ENCODE data around the gene SRGAP2C. TPM values are rescaled to one million over a fixed set of nuclear protein-coding genes. Genes with fewer than 3 reads are reported as not detected.
"Not testable (repeated sequence)": the region's sequence is repeated elsewhere in the genome, so short reads cannot be mapped to it uniquely, and the experiment has no call there.

Gene SRGAP2C
- 34.2 to 39.6 TPM (median 38.8 TPM) in 3 replicates for total RNA-seq
- long read RNA-seq, full-length matches to known transcripts = 30 of 53 reads
- long read RNA-seq, partial matches to known transcripts = 2 of 53 reads
- long read RNA-seq, other reads (novel, unspliced or antisense) = 21 of 53 reads

DNA sequence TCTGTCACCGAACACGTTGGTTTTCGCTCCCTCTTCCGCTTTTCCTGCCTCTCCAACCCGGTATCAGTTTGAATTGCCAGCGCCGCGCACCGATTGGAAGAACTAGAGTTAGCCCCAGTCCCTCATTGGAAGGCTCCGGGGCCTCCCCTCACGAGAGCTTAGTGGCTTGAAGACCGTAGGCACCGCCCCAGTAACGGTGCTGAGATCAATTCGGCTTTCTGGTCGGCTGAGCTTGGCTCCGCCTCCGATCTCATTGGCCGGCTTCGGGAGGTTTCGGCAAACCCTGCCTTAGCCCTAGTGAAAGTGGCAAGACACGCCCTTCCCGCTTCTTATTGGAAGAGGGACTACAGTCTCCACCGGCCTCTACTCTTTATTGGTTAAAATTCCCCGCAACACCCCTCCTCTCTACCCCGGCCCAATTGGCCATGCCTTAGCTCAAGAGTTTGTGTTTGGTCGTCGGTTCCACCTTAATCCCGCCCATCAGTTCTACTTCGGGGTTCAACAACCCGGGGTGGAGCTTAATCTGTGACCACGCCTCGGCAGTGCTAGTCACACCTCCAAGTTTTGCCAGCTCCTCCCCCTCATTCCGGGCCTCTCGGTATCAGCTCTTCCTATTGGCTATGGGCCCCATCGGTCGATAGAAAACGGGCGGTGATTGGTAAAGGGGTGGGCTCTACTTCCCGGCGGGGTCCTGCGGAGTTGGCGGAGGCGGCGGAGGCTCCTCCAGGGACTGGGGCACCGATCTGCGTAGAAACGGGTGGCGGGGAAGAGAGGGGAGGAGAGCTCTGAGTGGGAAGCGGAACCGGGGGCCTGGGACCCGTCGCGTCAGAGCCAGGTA lies at the start of gene SRGAP2C, which contains the start of gene FAM72B:
Gene SRGAP2C (plus strand): TSS at position 686 of the 838 bp plus-strand sequence. CDS start 2,472 bp downstream, outside the sequence.
Gene FAM72B (minus strand): TSS at position 51 of the 838 bp plus-strand sequence. CDS start 851 bp downstream, outside the sequence.
- peak within 1 kb of the TSS; percentile 93 for H3K27ac Mint-ChIP-seq (ENCODE audit: unreplicated experiment)
- not testable (repeated sequence) for H3K9me3 Mint-ChIP-seq (ENCODE audit: low read depth); H3K4me1 Mint-ChIP-seq (ENCODE audit: low read depth); H3K36me3 Mint-ChIP-seq (ENCODE audit: low read depth); H3K27me3 Mint-ChIP-seq (ENCODE audit: low read depth)
- peak within 1 kb of the TSS; percentile 80 for H3K4me3 Mint-ChIP-seq (ENCODE audit: unreplicated experiment)
- DNase-seq (ENCODE audit: low spot score) = peak; percentile 95

DNA sequence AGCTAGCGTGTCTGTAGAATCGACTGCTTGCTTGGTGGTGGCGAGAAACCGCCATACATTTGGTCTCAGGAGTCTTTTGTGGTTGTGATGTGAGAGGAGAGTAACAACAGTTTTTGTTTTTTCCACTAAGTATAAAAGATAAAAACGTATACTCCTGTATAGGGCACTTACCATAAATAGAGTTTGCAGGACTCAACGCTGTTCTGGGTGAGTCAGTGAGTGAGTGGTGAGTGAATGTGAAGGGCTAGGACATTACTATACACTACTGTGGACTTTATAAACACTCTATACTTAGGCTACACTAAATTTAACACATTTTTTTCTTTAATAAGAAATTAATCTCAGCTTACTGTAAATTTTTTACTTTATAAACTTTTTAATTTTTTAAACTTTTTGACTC lies 44.4 kb upstream of the SRGAP2C start:
- H3K27ac Mint-ChIP-seq (ENCODE audit: unreplicated experiment); H3K4me1 Mint-ChIP-seq (ENCODE audit: low read depth); H3K36me3 Mint-ChIP-seq (ENCODE audit: low read depth); DNase-seq (ENCODE audit: low spot score); H3K27me3 Mint-ChIP-seq (ENCODE audit: low read depth); H3K9me3 Mint-ChIP-seq (ENCODE audit: low read depth); H3K4me3 Mint-ChIP-seq (ENCODE audit: unreplicated experiment): not testable (repeated sequence)

DNA sequence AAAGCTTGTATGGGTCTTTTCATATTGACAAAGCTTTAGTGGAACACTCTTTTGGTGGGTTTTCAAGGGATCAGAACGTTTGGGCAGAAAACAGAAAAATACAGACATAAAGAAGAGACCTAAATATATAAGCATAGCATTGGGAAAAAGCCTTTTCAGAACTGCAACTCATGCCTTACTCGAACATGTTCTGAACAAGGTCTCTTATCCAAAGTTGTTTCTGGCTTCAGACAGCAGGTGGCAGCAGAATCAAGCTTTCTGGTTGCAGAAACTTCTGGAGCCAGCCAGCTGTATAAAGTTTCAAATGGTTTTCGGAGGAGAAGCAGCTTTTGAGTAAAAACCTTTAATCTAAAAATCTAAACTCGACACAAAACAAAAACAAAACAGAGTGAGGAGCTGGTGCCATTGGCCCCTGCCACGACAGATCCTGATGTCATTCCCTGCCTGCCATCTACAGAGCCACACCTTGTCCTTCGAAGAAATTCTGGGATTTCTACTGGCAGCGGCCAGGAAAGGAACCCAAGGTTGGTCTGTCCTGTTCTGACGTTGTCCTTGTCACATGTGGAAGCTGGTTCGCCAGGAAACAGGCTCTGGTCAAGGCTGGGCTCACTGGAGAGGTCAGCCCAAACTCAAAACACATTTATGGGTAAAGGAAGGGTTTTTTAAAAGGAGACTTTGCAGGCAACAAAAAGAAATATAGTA lies 36.1 kb upstream of the SRGAP2C start:
- not testable (repeated sequence) for H3K9me3 Mint-ChIP-seq (ENCODE audit: low read depth); H3K4me3 Mint-ChIP-seq (ENCODE audit: unreplicated experiment); H3K27ac Mint-ChIP-seq (ENCODE audit: unreplicated experiment); DNase-seq (ENCODE audit: low spot score); H3K27me3 Mint-ChIP-seq (ENCODE audit: low read depth); H3K4me1 Mint-ChIP-seq (ENCODE audit: low read depth); H3K36me3 Mint-ChIP-seq (ENCODE audit: low read depth)

DNA sequence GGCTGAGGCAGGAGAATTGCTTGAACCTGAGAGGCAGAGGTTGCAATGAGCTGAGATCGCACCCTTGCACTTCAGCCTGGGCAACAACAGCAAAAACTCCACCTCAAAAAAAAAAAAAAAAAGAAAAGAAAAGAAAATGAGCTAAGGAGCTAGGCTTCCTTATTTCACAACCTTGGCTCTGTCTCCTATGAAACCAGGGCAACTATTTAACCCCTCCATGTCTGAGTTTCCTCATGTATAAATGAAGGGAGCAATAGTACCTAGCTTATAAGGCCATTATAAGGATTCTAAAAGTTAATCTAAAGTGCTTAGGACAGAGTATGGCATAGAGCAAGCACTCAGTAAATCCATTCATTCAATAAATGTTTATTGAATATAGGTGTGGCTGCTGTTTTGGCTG lies 33.5 kb upstream of the SRGAP2C start:
- not testable (repeated sequence) for DNase-seq (ENCODE audit: low spot score); H3K27ac Mint-ChIP-seq (ENCODE audit: unreplicated experiment); H3K4me1 Mint-ChIP-seq (ENCODE audit: low read depth); H3K9me3 Mint-ChIP-seq (ENCODE audit: low read depth); H3K36me3 Mint-ChIP-seq (ENCODE audit: low read depth); H3K27me3 Mint-ChIP-seq (ENCODE audit: low read depth); H3K4me3 Mint-ChIP-seq (ENCODE audit: unreplicated experiment)

DNA sequence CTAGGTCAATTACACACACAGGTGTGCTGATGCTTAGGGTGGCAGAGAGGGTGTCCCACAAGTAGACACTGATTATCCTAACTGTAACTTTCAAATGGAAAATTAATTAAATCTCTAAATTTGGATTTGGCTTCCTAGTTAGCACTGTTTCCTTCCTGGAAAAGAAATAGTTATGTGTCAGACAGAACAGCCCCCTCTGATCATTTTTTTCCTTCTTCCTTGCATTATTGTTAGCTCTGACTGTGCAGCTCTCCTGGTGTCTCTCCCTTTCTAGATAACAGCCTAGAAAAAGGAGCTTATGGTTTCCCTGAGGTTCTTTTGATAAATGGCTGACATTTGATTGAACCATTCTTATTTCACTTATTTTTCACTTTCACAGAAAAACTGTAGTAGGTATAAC lies 32.0 kb upstream of the SRGAP2C start:
- not testable (repeated sequence) for H3K4me1 Mint-ChIP-seq (ENCODE audit: low read depth); H3K27me3 Mint-ChIP-seq (ENCODE audit: low read depth)

DNA sequence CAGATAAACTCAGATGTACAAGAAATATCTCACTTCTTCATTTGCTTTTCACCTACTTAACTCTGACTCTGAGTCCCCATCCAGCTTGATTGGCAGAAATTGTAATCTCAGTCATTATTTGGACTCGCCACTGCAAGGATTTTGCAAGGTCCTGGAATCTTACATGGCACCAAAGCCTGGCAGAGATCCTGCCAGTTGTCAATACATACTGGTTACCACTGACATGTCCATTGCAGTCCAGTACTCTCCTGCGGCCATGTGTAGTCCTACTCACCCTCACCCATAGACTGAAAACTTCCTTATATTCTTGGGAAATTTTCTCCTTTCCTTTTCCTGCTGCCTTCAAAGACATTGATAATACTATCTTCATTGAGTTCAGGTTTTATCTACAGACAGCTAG lies 30.0 kb upstream of the SRGAP2C start:
- not testable (repeated sequence) for H3K27ac Mint-ChIP-seq (ENCODE audit: unreplicated experiment); H3K4me1 Mint-ChIP-seq (ENCODE audit: low read depth); H3K9me3 Mint-ChIP-seq (ENCODE audit: low read depth); H3K36me3 Mint-ChIP-seq (ENCODE audit: low read depth); DNase-seq (ENCODE audit: low spot score); H3K4me3 Mint-ChIP-seq (ENCODE audit: unreplicated experiment); H3K27me3 Mint-ChIP-seq (ENCODE audit: low read depth)

More for the DNA sequence above, 32.0 kb upstream of the SRGAP2C start:
- not testable (repeated sequence) for DNase-seq (ENCODE audit: low spot score); H3K27ac Mint-ChIP-seq (ENCODE audit: unreplicated experiment); H3K36me3 Mint-ChIP-seq (ENCODE audit: low read depth); H3K4me3 Mint-ChIP-seq (ENCODE audit: unreplicated experiment); H3K9me3 Mint-ChIP-seq (ENCODE audit: low read depth)

DNA sequence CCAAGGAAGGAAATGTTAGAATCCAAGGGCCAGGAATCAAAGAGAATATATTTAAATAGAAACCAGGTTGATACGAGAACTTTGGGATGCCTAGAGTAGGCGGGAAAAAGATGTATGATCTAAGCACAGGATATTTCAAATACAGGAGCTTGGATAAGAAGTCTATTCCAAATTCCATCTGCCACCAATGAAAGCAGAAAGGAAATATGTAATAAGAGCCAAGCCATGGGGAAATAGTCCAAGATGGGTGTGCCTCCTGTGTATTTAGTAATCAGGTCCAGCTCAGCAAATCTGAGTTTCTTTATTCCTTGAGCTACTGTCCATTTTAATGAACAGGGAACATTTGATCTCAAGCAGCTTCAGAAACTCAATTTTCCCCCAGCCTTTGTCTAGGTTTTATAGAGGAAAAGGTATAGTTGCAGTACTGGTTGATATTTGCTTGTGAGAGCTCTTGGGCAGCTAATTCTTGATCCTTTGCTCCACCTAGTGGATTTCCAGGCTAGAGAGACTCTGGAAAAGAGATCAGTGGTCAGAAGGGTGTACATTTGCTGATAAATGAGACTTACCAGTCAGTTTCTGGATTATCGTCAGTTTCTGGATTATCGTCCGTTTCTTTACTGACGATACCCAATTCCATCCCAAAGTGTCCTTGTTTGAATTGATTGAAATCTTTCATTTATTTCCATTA lies 29.0 kb upstream of the SRGAP2C start:
- not testable (repeated sequence) for DNase-seq (ENCODE audit: low spot score); H3K36me3 Mint-ChIP-seq (ENCODE audit: low read depth); H3K9me3 Mint-ChIP-seq (ENCODE audit: low read depth); H3K27ac Mint-ChIP-seq (ENCODE audit: unreplicated experiment); H3K4me3 Mint-ChIP-seq (ENCODE audit: unreplicated experiment); H3K4me1 Mint-ChIP-seq (ENCODE audit: low read depth); H3K27me3 Mint-ChIP-seq (ENCODE audit: low read depth)
- TF ChIP-seq, protein P1, sequence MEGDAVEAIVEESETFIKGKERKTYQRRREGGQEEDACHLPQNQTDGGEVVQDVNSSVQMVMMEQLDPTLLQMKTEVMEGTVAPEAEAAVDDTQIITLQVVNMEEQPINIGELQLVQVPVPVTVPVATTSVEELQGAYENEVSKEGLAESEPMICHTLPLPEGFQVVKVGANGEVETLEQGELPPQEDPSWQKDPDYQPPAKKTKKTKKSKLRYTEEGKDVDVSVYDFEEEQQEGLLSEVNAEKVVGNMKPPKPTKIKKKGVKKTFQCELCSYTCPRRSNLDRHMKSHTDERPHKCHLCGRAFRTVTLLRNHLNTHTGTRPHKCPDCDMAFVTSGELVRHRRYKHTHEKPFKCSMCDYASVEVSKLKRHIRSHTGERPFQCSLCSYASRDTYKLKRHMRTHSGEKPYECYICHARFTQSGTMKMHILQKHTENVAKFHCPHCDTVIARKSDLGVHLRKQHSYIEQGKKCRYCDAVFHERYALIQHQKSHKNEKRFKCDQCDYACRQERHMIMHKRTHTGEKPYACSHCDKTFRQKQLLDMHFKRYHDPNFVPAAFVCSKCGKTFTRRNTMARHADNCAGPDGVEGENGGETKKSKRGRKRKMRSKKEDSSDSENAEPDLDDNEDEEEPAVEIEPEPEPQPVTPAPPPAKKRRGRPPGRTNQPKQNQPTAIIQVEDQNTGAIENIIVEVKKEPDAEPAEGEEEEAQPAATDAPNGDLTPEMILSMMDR (IDR thresholded peaks at IDR 0.05) = peak; percentile 66

DNA sequence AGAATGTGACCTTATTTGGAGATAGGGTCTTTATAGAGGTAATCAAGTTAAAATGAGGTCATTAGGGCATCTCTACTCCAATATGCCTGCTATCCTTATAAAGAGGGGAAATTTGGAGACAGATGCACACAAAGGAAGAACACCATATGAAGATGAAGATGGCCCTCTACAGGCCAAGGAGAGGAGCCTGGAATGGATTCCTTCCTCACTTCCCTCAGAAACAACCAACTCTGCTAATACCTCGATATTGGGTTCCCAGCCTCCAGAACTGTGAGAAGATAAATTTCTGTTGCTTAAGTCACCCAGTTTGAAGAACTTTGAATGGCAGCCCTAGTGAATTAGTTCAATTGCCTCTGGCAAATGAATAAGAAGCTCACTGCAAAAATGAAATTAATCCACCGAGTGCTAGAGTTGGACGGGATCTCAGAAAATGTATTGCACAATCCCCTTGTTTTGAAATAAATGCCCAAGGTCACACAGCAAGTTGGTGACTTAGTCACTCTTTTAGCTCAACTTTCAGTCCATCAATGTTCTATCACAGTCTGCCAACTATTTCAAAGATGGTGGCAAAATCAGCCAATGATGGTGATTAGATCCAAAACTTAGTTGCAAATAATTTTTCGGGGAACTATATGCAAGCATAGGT lies 27.7 kb upstream of the SRGAP2C start:
- not testable (repeated sequence) for H3K4me3 Mint-ChIP-seq (ENCODE audit: unreplicated experiment); H3K9me3 Mint-ChIP-seq (ENCODE audit: low read depth); H3K27ac Mint-ChIP-seq (ENCODE audit: unreplicated experiment)

DNA sequence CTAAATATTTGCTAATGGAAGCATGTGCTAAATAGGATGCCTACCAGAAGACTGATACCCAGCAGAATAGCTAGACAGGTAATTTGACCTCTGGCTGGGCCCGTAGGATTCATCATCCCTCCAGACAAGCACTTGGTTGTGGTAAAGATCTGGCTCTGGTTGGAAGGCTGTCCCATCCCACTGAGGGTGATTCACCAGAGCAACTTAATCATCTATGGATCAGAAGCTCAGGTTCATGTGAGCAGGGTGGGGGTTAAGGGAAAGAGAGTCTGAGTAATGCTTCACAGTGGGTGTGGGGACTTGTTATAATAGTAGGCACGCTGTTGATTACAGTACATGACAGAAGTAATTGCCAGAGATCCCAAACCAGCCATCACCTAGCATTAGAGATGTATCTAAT lies 27.2 kb upstream of the SRGAP2C start:
- H3K4me1 Mint-ChIP-seq (ENCODE audit: low read depth); H3K27me3 Mint-ChIP-seq (ENCODE audit: low read depth); H3K4me3 Mint-ChIP-seq (ENCODE audit: unreplicated experiment); H3K36me3 Mint-ChIP-seq (ENCODE audit: low read depth); H3K27ac Mint-ChIP-seq (ENCODE audit: unreplicated experiment); DNase-seq (ENCODE audit: low spot score); H3K9me3 Mint-ChIP-seq (ENCODE audit: low read depth): not testable (repeated sequence)

More for the DNA sequence above, 27.7 kb upstream of the SRGAP2C start:
- H3K4me1 Mint-ChIP-seq (ENCODE audit: low read depth); DNase-seq (ENCODE audit: low spot score); H3K36me3 Mint-ChIP-seq (ENCODE audit: low read depth); H3K27me3 Mint-ChIP-seq (ENCODE audit: low read depth): not testable (repeated sequence)

DNA sequence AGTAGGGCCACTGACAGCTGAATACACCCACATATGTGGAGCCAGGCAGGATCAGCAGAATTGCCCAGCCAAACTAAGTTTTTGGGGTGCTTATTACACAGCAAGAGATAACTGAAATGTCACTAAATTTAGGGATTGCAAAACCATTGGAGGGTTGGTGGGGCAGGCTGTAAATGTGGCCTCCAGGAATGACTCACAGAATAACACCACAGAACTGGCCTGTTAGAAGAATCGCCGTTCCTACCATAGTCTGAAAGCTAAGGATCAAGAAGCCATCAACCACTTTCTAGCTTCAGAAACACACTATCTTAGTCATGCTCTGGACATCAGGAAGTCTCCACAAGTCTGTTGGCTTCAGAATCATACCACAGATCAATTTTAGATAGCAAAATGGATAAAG lies 24.7 kb upstream of the SRGAP2C start:
- not testable (repeated sequence) for H3K4me1 Mint-ChIP-seq (ENCODE audit: low read depth)

More for the DNA sequence above, 24.7 kb upstream of the SRGAP2C start:
- not testable (repeated sequence) for H3K27ac Mint-ChIP-seq (ENCODE audit: unreplicated experiment); H3K36me3 Mint-ChIP-seq (ENCODE audit: low read depth); H3K4me3 Mint-ChIP-seq (ENCODE audit: unreplicated experiment); DNase-seq (ENCODE audit: low spot score); H3K9me3 Mint-ChIP-seq (ENCODE audit: low read depth); H3K27me3 Mint-ChIP-seq (ENCODE audit: low read depth)

Measured in chondrocyte (in vitro differentiated cells).